Measurements from ENCODE around the gene MAGED2. TPM values are rescaled to one million over a fixed set of nuclear protein-coding genes. Genes with fewer than 3 reads are reported as not detected.

MAGED2 gene
- total and polyA plus RNA-seq, 10 of the 15 experiments (the other 5 are each of a cell fraction or from before 2014, with no cell fraction given) = 25.6 to 47.8 (median 38.4) TPM

- Histone ChIP-seq H4K20me1 (ENCODE audit: control insufficient read depth, insufficient read depth) (no peaks in the 10 kb centered on the region), H3K4me3 (no peak overlapping the region), H3K9me3 (replicated peaks; ENCODE audit: control insufficient read depth, insufficient read depth, low read length) (no peaks in the 10 kb centered on the region; the same call in 2 of the 3 replicates), H3K27ac (ENCODE audit: control insufficient read depth, insufficient read depth) (no peak overlapping the region), H2AFZ (ENCODE audit: control insufficient read depth, low read depth, low read length) (no peak overlapping the region), H3K36me3 (ENCODE audit: control insufficient read depth in 2 of 2, insufficient read depth in 2 of 2, low read length in 1 of 2) (no peaks in the 10 kb centered on the region), H3K4me1 (ENCODE audit: control insufficient read depth, insufficient read depth, low read length) (no peaks in the 10 kb centered on the region), H3K9ac (ENCODE audit: control insufficient read depth, insufficient read depth, low read length) (no peak overlapping the region), H3K4me2 (ENCODE audit: control insufficient read depth, insufficient read depth) (no peak overlapping the region), H3K79me2 (ENCODE audit: control insufficient read depth, insufficient read depth, low read length) (no peaks in the 10 kb centered on the region), H3K27me3 (replicated peaks in 1 of 2; ENCODE audit: control insufficient read depth in 2 of 2, insufficient read depth in 2 of 2, low read length in 1 of 2) (no peaks in the 10 kb centered on the region)
- no TSS peak for BruUV-seq (replicated peaks)
- ChIA-PET CTCF (no interaction called here), SMC1A (ENCODE audit: uncharacterized antibody, unreplicated experiment) (no interaction called here), POLR2A (no interaction called here), RAD21 (ENCODE audit: unreplicated experiment) (no interaction called here)
- TF ChIP-seq SPI1 (IDR thresholded peaks at IDR 0.05; ENCODE audit: borderline replicate concordance, insufficient read depth, low read depth, low read length) (no peak), CTCF (IDR thresholded peaks at IDR 0.05 in 2 of 3, conservative IDR thresholded peaks at IDR 0.05 in 1 of 3; ENCODE audit: control insufficient read depth in 2 of 3, extremely low read depth in 1 of 3, insufficient read depth in 1 of 3, low read depth in 3 of 3, low read length in 3 of 3) (peak in 2 of 3 experiments; percentile 11 to 21; a peak in 1 of 6 replicates), RAD21 (IDR thresholded peaks at IDR 0.05; ENCODE audit: insufficient read depth, low read depth, low read length) (0 out of 2 replicates have a peak, but pooled peaks have one; percentile 23), E4F1 (IDR thresholded peaks at IDR 0.05; ENCODE audit: borderline replicate concordance, partially characterized antibody) (no peak)
- ATAC-seq (peak; percentile 55), FAIRE-seq (peak; percentile 78), DNase-seq (ENCODE audit: low read depth, low spot score) (no peak)
- in situ Hi-C loops (cut with MboI) (no loop called here), intact Hi-C loops (cut with micrococcal nuclease; ENCODE audit: unreplicated experiment) (loop anchor here (2.0 kb wide), 1 partner anchor 231 kb away; no protein-coding TSS in a partner anchor)
- 24% methylated on average over 8 of the region's 8 CpGs for WGBS (ENCODE audit: insufficient coverage, insufficient replicate concordance, low lambda C conversion rate, missing lambda C conversion rate)
These were observed 18.3 kb downstream of the MAGED2 start for GRCh38 chrX:54825716-54826438.

All from GM12878 (cell line).